Tibial artery (tissue), 4 donors: ENCODE data around the gene SPACA4.
A peak's percentile ranks its signal among the peaks of the same experiment; 100 is the strongest.
"Not testable (repeated sequence)": the region's sequence is repeated elsewhere in the genome, so short reads cannot be mapped to it uniquely, and the experiment has no call there.

Experiments
- DNase-seq, 2 donors: peaks; one replicate each; pipeline ENCODE4 v3.0.0-alpha.2; 2019
- H3K27ac ChIP-seq, 2 donors: fragments of 200-600 bp; sonication (generic) in 1 of 2; 1 replicate in 1 of 2; 2 replicates in 1 of 2; pipeline ENCODE4 v1.5.1; 2018 to 2019; ENCODE audit warnings: mild to moderate bottlenecking in 1 of 2
- H3K27me3 ChIP-seq, 2 donors: fragments of 200-600 bp; sonication (generic) in 1 of 2; one replicate each; pipeline versions ENCODE4 v1.5.1 to v1.6.0; 2016 to 2019
- H3K36me3 ChIP-seq, 3 donors: fragments of 200-600 bp; sonication (generic) in 2 of 3; one replicate each; pipeline ENCODE4 v1.5.1; 2016 to 2019; ENCODE audit warnings: mild to moderate bottlenecking in 2 of 3
- H3K4me1 ChIP-seq, 4 donors: fragments of 200-600 bp; sonication (generic) in 2 of 4; 1 replicate in 3 of 4; 2 replicates in 1 of 4; pipeline ENCODE4 v1.5.1; 2016 to 2019
- H3K4me3 ChIP-seq, 2 donors: fragments of 200-600 bp; sonication (generic) in 1 of 2; 1 replicate in 1 of 2; 2 replicates in 1 of 2; pipeline ENCODE4 v1.5.1; 2018 to 2019; ENCODE audit warnings: mild to moderate bottlenecking in 2 of 2
- H3K9me3 ChIP-seq, 3 donors: fragments of 200-600 bp; sonication (generic) in 1 of 3; one replicate each; pipeline ENCODE4 v1.5.1; 2016 to 2019
- CTCF ChIP-seq, 2 experiments: fragments of 200-600 bp in 1 of 2; fragments of 450-650 bp in 1 of 2; IDR thresholded peaks; one replicate each; pipeline ENCODE4 v1.5.1; 2017 to 2019; ENCODE audit warnings: antibody characterized with exemption in 2 of 2, mild to moderate bottlenecking in 1 of 2, moderate library complexity in 1 of 2
- intact Hi-C: fragments of 100-400 bp; cut with DNase I; formaldehyde crosslinking; loops from one replicate; pipeline ENCODE4 v1.15.0; 2023; ENCODE audit warnings: low total_unique reads

Gene SPACA4

GRCh38 chr19:48631225-48631624, 24.7 kb downstream of the SPACA4 start:
- peak overlapping the region in 1 of 2 donors; percentile 5 for H3K27ac ChIP-seq
- peaks cover 0 to 61% (median 1%) of the 10 kb centered on the region in 3 donors for H3K36me3 ChIP-seq
- peaks cover 0 to 49% (median 36%) of the 10 kb centered on the region in 4 donors for H3K4me1 ChIP-seq
- H3K9me3 ChIP-seq, result no peaks in the 10 kb centered on the region
- no peaks in the 10 kb centered on the region for H3K27me3 ChIP-seq
- DNase-seq, result no peak
- intact Hi-C loops, result no loop called here
- H3K4me3 ChIP-seq, result no peak overlapping the region
- TF ChIP-seq CTCF (IDR thresholded peaks at IDR 0.05), result no peak

- peaks cover 0 to 52% (median 0%) of the 10 kb centered on the region in 3 donors for H3K36me3 ChIP-seq
- intact Hi-C loops, H3K9me3 ChIP-seq, H3K4me3 ChIP-seq, H3K27me3 ChIP-seq, DNase-seq: not testable (repeated sequence)
- peak overlapping the region in 1 of 2 donors; percentile 96 for H3K27ac ChIP-seq
- peaks cover 0 to 59% (median 44%) of the 10 kb centered on the region in 4 donors for H3K4me1 ChIP-seq
Observed at GRCh38 chr19:48632286-48632685, 25.7 kb downstream of the SPACA4 start.

GRCh38 chr19:48632692-48633147, 26.2 kb downstream of the SPACA4 start:
- Histone ChIP-seq H3K4me1 (peaks cover 0 to 59% (median 44%) of the 10 kb centered on the region in 4 donors), H3K4me3 (no peak overlapping the region), H3K9me3 (no peaks in the 10 kb centered on the region), H3K27ac (peak overlapping the region in 1 of 2 donors; percentile 96), H3K36me3 (peaks cover 0 to 47% (median 0%) of the 10 kb centered on the region in 3 donors), H3K27me3 (no peaks in the 10 kb centered on the region)
- no peak for DNase-seq
- no peak for TF ChIP-seq CTCF (IDR thresholded peaks at IDR 0.05)
- intact Hi-C loops, result no loop called here

GRCh38 chr19:48633148-48634035, 26.9 kb downstream of the SPACA4 start:
- TF ChIP-seq CTCF (IDR thresholded peaks at IDR 0.05), result no peak
- no peaks in the 10 kb centered on the region for H3K9me3 ChIP-seq
- peaks cover under 1 to 59% (median 45%) of the 10 kb centered on the region in 4 donors for H3K4me1 ChIP-seq
- H3K4me3 ChIP-seq, result peak overlapping the region in 1 of 2 donors; percentile 75
- H3K36me3 ChIP-seq, result peaks cover 0 to 40% (median 0%) of the 10 kb centered on the region in 3 donors
- intact Hi-C loops, result no loop called here
- H3K27me3 ChIP-seq, result no peaks in the 10 kb centered on the region
- peak overlapping the region; percentile 91 to 96 for H3K27ac ChIP-seq
- DNase-seq, result peak in 1 of 2 donors; percentile 70

- peak overlapping the region; percentile 91 to 96 for H3K27ac ChIP-seq
- peaks cover 0 to 35% (median 0%) of the 10 kb centered on the region in 3 donors for H3K36me3 ChIP-seq
- no peaks in the 10 kb centered on the region for H3K9me3 ChIP-seq
- peak overlapping the region; percentile 73 to 75 for H3K4me3 ChIP-seq
- DNase-seq, result no peak
- TF ChIP-seq CTCF (IDR thresholded peaks at IDR 0.05), result no peak
- intact Hi-C loops, result no loop called here
- no peaks in the 10 kb centered on the region for H3K27me3 ChIP-seq
- H3K4me1 ChIP-seq, result peaks cover 5 to 65% (median 51%) of the 10 kb centered on the region in 4 donors
Observed at GRCh38 chr19:48634036-48634342, 27.4 kb downstream of the SPACA4 start.
